ENCODE data around the gene GPRC6A. TPM values are rescaled to one million over a fixed set of nuclear protein-coding genes. Genes with fewer than 3 reads are reported as not detected.

GPRC6A gene
- total and polyA plus RNA-seq, 4 donors: not detected

GRCh38 chr6:116847227-116847626, 18.3 kb upstream of the GPRC6A start:
- WGBS: 12% methylated on average over 1 of the region's 1 CpG
- TF ChIP-seq RXRA (IDR thresholded peaks at IDR 0.05) (no peak), RAD21 (IDR thresholded peaks at IDR 0.05) (peak; percentile 58 to 62)
- TF ChIP-seq, protein P1, sequence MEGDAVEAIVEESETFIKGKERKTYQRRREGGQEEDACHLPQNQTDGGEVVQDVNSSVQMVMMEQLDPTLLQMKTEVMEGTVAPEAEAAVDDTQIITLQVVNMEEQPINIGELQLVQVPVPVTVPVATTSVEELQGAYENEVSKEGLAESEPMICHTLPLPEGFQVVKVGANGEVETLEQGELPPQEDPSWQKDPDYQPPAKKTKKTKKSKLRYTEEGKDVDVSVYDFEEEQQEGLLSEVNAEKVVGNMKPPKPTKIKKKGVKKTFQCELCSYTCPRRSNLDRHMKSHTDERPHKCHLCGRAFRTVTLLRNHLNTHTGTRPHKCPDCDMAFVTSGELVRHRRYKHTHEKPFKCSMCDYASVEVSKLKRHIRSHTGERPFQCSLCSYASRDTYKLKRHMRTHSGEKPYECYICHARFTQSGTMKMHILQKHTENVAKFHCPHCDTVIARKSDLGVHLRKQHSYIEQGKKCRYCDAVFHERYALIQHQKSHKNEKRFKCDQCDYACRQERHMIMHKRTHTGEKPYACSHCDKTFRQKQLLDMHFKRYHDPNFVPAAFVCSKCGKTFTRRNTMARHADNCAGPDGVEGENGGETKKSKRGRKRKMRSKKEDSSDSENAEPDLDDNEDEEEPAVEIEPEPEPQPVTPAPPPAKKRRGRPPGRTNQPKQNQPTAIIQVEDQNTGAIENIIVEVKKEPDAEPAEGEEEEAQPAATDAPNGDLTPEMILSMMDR (IDR thresholded peaks at IDR 0.05; ENCODE audit: low read depth, low read length, missing input control): peak; percentile 26

GRCh38 chr6:116842459-116842858, 13.6 kb upstream of the GPRC6A start:
- H3K27me3 ChIP-seq (ENCODE audit: control insufficient read depth in 4 of 4, insufficient read depth in 4 of 4, low read length in 3 of 4): peaks cover 0 to 2% (median 0%) of the 10 kb centered on the region in 4 donors

More at GRCh38 chr6:116847227-116847626, 18.3 kb upstream of the GPRC6A start:
- Histone ChIP-seq H3K9me3 (ENCODE audit: control insufficient read depth in 4 of 4, low read length in 3 of 4) (no peaks in the 10 kb centered on the region), H3K4me3 (ENCODE audit: low read depth in 1 of 3, low read length in 3 of 3) (no peak overlapping the region), H3K27me3 (ENCODE audit: control insufficient read depth in 4 of 4, insufficient read depth in 4 of 4, low read length in 3 of 4) (peaks cover 0 to 2% (median 0%) of the 10 kb centered on the region in 4 donors), H3K27ac (ENCODE audit: low read depth in 1 of 2, low read length in 2 of 2) (no peak overlapping the region), H3K4me1 (ENCODE audit: control insufficient read depth in 4 of 4, insufficient read depth in 4 of 4, low read length in 3 of 4) (no peaks in the 10 kb centered on the region), H3K9ac (ENCODE audit: low read depth in 1 of 2, low read length in 2 of 2) (no peak overlapping the region), H3K36me3 (ENCODE audit: control insufficient read depth in 4 of 4, insufficient read depth in 3 of 4, low read depth in 1 of 4, low read length in 3 of 4) (no peaks in the 10 kb centered on the region)
- no peak for DNase-seq (ENCODE audit: low spot score)

DNA sequence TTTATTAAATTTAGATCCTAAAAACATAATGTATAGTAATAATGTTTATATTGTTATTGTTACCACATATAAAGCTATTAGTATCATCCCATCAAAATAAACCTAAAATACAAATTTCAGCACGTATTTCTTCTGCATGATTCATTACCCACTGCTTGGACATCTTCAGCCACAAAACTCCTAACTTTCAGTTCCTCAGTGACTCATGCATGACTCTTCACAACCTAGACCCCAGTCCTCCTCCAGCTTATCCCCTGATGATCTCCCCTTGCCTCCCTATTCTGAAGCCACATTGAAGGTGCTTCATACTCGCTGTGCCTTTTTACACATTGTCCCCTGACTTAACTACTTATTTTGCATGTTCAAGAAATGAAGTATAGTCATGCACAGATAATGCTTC, 11.2 kb upstream of the GPRC6A start:
- Histone ChIP-seq H3K9ac (ENCODE audit: low read depth in 1 of 2, low read length in 2 of 2) (no peak overlapping the region), H3K9me3 (ENCODE audit: control insufficient read depth in 4 of 4, low read length in 3 of 4) (no peaks in the 10 kb centered on the region), H3K4me1 (ENCODE audit: control insufficient read depth in 4 of 4, insufficient read depth in 4 of 4, low read length in 3 of 4) (no peaks in the 10 kb centered on the region), H3K27ac (ENCODE audit: low read depth in 1 of 2, low read length in 2 of 2) (no peak overlapping the region), H3K36me3 (ENCODE audit: control insufficient read depth in 4 of 4, insufficient read depth in 3 of 4, low read depth in 1 of 4, low read length in 3 of 4) (no peaks in the 10 kb centered on the region), H3K27me3 (ENCODE audit: control insufficient read depth in 4 of 4, insufficient read depth in 4 of 4, low read length in 3 of 4) (peaks cover 0 to 2% (median 0%) of the 10 kb centered on the region in 4 donors), H3K4me3 (ENCODE audit: low read depth in 1 of 3, low read length in 3 of 3) (no peak overlapping the region)
- 61% methylated on average over 2 of the region's 2 CpGs for WGBS
- DNase-seq (ENCODE audit: low spot score): no peak
- TF ChIP-seq TAF1 (conservative IDR thresholded peaks at IDR 0.05) (no peak), GABPA (IDR thresholded peaks at IDR 0.05 in 1 of 2, conservative IDR thresholded peaks at IDR 0.05 in 1 of 2) (no peak), MAX (IDR thresholded peaks at IDR 0.05) (no peak), SP1 (IDR thresholded peaks at IDR 0.05) (no peak), JUND (IDR thresholded peaks at IDR 0.05) (no peak), RAD21 (IDR thresholded peaks at IDR 0.05) (no peak), HNF4G (IDR thresholded peaks at IDR 0.05) (no peak)
- TF ChIP-seq, protein P2, sequence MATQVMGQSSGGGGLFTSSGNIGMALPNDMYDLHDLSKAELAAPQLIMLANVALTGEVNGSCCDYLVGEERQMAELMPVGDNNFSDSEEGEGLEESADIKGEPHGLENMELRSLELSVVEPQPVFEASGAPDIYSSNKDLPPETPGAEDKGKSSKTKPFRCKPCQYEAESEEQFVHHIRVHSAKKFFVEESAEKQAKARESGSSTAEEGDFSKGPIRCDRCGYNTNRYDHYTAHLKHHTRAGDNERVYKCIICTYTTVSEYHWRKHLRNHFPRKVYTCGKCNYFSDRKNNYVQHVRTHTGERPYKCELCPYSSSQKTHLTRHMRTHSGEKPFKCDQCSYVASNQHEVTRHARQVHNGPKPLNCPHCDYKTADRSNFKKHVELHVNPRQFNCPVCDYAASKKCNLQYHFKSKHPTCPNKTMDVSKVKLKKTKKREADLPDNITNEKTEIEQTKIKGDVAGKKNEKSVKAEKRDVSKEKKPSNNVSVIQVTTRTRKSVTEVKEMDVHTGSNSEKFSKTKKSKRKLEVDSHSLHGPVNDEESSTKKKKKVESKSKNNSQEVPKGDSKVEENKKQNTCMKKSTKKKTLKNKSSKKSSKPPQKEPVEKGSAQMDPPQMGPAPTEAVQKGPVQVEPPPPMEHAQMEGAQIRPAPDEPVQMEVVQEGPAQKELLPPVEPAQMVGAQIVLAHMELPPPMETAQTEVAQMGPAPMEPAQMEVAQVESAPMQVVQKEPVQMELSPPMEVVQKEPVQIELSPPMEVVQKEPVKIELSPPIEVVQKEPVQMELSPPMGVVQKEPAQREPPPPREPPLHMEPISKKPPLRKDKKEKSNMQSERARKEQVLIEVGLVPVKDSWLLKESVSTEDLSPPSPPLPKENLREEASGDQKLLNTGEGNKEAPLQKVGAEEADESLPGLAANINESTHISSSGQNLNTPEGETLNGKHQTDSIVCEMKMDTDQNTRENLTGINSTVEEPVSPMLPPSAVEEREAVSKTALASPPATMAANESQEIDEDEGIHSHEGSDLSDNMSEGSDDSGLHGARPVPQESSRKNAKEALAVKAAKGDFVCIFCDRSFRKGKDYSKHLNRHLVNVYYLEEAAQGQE (IDR thresholded peaks at IDR 0.05): no peak
- TF ChIP-seq, protein P3, sequence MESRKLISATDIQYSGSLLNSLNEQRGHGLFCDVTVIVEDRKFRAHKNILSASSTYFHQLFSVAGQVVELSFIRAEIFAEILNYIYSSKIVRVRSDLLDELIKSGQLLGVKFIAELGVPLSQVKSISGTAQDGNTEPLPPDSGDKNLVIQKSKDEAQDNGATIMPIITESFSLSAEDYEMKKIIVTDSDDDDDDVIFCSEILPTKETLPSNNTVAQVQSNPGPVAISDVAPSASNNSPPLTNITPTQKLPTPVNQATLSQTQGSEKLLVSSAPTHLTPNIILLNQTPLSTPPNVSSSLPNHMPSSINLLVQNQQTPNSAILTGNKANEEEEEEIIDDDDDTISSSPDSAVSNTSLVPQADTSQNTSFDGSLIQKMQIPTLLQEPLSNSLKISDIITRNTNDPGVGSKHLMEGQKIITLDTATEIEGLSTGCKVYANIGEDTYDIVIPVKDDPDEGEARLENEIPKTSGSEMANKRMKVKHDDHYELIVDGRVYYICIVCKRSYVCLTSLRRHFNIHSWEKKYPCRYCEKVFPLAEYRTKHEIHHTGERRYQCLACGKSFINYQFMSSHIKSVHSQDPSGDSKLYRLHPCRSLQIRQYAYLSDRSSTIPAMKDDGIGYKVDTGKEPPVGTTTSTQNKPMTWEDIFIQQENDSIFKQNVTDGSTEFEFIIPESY (IDR thresholded peaks at IDR 0.05): no peak

More at GRCh38 chr6:116842459-116842858, 13.6 kb upstream of the GPRC6A start:
- H3K27ac ChIP-seq (ENCODE audit: low read depth in 1 of 2, low read length in 2 of 2): no peak overlapping the region
- H3K4me1 ChIP-seq (ENCODE audit: control insufficient read depth in 4 of 4, insufficient read depth in 4 of 4, low read length in 3 of 4): no peaks in the 10 kb centered on the region
- DNase-seq (ENCODE audit: low spot score): no peak
- TF ChIP-seq FOXA1 (IDR thresholded peaks at IDR 0.05) (no peak), HNF4A (conservative IDR thresholded peaks at IDR 0.05) (no peak), GABPA (IDR thresholded peaks at IDR 0.05 in 1 of 2, conservative IDR thresholded peaks at IDR 0.05 in 1 of 2) (no peak), YY1 (IDR thresholded peaks at IDR 0.05) (no peak), ATF3 (IDR thresholded peaks at IDR 0.05) (no peak)
- TF ChIP-seq, protein P2 (IDR thresholded peaks at IDR 0.05): no peak
- no peaks in the 10 kb centered on the region for H3K36me3 ChIP-seq (ENCODE audit: control insufficient read depth in 4 of 4, insufficient read depth in 3 of 4, low read depth in 1 of 4, low read length in 3 of 4)
- WGBS: 20% methylated on average over 1 of the region's 1 CpG
- H3K4me3 ChIP-seq (ENCODE audit: low read depth in 1 of 3, low read length in 3 of 3): no peak overlapping the region
- H3K9ac ChIP-seq (ENCODE audit: low read depth in 1 of 2, low read length in 2 of 2): no peak overlapping the region
- no peaks in the 10 kb centered on the region for H3K9me3 ChIP-seq (ENCODE audit: control insufficient read depth in 4 of 4, low read length in 3 of 4)

Measured in liver (tissue), 9 donors.